Endothelial cell of hepatic sinusoid (primary cell): ENCODE measurements around the gene MRI1.
"Not testable (repeated sequence)": the region's sequence is repeated elsewhere in the genome, so short reads cannot be mapped to it uniquely, and the experiment has no call there.

Experiments used
- in situ Hi-C: cut with HindIII; loops from 2 replicates; pipeline ENCODE4 v1.10.0; 2017; ENCODE audit warnings: low sequenced_read_pairs

The MRI1 gene

GRCh38 chr19:13788991-13789390 is 24.7 kb downstream of the MRI1 start:
- in situ Hi-C loops, result no loop called here

DNA sequence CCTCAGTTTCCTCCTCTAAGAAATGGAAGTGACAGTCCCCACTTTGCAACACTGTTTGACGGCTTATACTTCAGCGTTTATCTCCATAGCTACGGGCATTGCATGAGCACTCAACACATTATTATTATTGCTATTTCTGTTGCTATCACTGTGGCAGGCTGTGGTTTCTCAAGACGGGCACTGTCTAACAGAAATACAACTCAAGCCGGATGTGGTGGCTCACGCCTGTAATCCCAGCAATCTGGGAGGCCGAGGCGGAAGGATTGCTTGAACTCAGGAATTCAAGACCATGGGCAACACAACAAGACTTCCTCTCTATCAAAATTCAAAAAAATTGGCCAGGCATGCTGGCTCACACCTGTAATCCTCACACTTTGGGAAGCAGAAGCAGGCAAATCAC is 26.0 kb downstream of the MRI1 start:
- in situ Hi-C loops, result no loop called here

DNA sequence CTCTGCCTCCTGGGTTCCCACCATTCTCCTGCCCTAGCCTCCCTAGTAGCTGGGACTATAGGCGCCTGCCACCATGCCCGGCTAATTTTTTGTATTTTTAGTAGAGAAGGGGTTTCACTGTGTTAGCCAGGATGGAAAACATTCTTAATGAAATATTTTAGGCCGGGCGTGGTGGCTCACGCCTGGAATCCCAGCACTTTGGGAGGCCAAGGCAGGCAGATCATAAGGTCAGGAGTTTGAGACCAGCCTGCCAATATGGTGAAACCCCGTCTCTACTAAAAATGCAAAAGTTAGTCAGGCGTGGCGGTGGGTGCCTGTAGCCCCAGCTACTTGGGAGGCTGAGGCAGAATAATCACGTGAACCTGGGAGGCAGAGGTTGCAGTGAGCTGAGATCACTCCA is 29.0 kb downstream of the MRI1 start:
- in situ Hi-C loops, result not testable (repeated sequence)

GRCh38 chr19:13794398-13794756 is 30.1 kb downstream of the MRI1 start:
- in situ Hi-C loops, result no loop called here

- in situ Hi-C loops, result loop anchor here (5.0 kb wide), 1 partner anchor 37 kb away; no protein-coding TSS in a partner anchor
These were observed 30.7 kb downstream of the MRI1 start, which contains the start of gene ZSWIM4 for GRCh38 chr19:13794757-13795589. Gene ZSWIM4 (plus strand): TSS chr19:13795443. CDS start chr19:13795649, 206 bp downstream.

DNA sequence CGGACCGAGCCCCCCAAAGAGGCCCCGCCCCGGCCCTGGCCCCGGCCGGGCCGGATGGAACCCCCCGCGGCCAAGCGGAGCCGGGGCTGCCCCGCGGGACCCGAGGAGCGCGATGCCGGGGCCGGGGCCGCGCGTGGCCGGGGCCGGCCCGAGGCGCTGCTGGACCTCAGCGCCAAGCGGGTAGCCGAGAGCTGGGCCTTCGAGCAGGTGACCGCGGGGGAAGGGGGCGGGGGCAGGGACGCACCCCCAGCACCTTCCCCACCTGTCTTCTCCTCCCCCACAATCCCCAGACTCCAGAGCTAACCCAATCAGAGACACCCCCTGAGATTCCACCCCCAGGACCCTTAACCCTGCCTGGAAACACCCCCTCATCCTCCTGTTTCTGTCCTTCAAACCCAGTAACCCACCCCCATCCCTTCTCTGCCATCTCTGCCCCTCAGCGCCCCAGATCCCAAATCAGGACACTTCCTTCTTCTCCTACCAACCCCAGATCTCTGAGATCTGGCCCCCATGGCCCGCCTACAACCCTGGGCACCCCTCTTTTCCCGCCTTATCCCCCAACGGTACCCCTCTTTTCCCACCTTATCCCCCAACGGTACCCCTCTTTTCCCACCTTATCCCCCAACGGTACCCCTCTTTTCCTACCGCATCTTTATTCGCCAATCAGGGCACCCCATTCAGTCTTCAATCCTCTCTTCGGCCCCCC is 31.4 kb downstream of the MRI1 start:
- in situ Hi-C loops, result loop anchor here (5.0 kb wide), 1 partner anchor 37 kb away; no protein-coding TSS in a partner anchor

- in situ Hi-C loops, result loop anchor here (5.0 kb wide), 1 partner anchor 36 kb away; no protein-coding TSS in a partner anchor
These were observed 32.2 kb downstream of the MRI1 start for GRCh38 chr19:13796301-13797057.

DNA sequence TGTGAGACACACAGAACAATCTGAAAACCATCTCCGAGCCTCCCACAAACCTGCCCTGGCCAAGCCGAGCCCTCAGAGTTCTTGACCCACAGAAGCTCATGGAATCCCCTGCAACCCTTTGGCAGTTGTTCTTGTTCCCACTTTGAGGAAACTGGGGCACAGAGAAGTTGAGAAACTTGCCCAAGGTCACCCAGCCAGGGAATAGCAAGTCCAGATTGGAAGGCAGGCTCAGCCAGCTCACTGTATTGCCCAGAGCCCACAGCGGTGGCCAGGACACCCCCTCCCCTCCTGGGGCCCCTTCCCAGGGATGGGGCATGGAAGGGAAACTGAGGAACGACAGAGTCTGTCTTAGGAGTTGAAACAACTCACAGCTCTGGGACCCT is 32.7 kb downstream of the MRI1 start:
- in situ Hi-C loops, result loop anchor here (5.0 kb wide), 1 partner anchor 35 kb away; no protein-coding TSS in a partner anchor

DNA sequence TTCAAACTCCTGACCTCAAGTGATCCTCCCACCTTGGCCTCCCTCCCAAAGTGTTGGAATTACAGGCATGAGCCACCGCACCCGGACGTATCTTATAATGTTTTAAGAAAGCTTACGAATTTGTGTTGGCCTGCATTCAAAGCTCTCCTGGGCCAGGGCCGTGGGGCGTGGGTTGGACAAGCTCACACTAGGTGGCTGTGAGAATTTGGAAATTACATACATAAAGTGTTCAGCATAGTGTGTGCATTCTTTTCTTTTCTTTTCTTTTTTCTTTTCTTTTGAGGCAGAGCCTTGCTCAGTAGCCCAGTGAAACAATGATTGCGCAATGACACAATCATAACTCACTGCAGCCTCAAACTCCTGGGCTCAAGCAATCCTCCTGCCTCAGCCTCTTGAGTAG is 33.5 kb downstream of the MRI1 start:
- in situ Hi-C loops, result loop anchor here (5.0 kb wide), 1 partner anchor 34 kb away; no protein-coding TSS in a partner anchor

DNA sequence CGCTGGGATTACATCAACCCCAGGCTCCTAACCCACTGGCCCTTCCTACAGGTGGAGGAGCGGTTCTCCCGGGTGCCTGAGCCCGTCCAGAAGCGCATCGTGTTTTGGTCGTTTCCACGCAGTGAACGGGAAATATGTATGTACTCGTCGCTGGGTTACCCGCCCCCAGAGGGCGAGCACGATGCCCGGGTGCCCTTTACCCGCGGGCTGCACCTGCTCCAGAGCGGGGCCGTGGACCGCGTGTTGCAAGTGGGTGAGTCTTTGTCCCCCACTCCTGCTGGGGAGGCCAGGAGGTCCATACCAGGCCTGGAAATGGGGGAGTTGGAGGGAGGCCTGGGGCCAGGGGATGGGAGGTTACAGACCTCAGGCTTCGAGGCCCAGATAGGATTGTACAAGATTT is 35.3 kb downstream of the MRI1 start:
- in situ Hi-C loops, result loop anchor here (5.0 kb wide), 1 partner anchor 33 kb away; no protein-coding TSS in a partner anchor

DNA sequence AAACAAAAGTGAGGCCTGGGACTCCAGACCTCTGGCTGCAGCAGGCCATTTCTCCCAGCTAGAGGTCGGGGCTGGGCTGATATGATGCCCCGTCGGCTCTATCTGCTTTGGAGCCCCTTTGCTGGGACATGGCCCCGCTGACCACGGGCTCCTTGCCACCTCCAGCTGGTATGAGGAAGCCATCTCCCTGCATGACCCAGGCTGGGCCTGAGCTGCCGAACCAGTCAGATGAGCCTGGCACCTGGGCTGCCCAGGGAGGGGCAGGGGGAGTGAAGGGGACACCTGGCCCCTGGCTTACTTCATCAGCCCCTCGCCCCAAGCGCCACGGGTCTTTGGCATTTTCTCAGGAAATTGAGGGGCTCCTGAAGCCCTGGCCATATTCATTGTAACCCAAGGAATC is 38.7 kb downstream of the MRI1 start:
- in situ Hi-C loops, result no loop called here

DNA sequence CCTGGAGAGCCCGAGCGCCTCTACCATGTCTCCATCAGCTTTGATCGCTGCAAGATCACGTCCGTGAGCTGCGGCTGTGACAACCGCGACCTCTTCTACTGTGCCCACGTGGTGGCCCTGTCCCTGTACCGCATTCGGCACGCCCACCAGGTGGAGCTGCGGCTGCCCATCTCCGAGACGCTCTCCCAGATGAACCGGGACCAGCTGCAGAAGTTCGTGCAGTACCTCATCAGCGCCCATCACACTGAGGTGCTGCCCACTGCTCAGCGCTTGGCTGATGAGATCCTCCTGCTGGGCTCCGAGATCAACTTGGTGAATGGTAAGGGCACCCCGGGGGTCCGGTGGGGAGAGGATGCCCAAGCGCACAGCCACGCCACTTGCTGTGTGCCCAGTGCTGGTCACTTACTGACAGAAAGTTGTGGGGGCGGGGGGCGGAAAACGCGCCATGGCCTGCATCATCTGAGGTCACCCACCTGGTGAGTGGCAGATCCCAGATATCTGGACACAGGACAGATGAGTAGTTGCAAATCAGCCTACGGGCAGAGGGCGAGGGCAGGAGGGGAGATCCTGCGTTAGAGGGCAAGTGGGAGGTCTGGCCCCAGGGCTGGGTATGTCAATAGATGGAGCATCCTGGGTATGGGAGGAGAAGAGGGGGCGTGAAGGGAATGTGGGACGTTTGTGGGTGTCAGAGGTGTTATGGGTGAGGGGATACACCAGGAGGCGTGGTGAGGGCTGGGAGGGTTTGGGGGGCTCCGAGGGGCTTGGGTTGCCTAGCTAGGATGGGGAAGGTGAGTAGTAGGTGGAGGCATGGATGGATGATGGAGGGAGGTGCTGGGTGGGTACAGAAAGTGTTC is 40.7 kb downstream of the MRI1 start:
- in situ Hi-C loops, result no loop called here

DNA sequence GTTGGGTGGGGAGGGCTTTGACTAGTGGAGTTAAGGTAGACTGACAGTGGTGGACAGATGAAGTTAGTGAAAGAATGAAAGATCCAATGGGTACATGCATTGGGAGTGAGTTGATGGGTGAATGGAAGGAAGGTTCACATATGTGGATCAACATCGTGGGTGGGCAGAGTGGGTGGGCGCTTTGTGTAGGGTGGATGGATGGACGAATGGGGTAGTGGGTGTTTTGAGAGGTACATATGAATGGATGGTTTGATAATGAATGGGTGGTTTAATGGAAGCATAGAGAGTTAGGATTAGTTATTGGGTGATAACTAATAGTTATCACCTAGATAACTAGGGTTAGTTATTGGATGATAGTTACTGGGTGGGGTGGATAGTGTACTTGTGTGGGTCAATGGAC is 42.4 kb downstream of the MRI1 start:
- in situ Hi-C loops, result no loop called here

DNA sequence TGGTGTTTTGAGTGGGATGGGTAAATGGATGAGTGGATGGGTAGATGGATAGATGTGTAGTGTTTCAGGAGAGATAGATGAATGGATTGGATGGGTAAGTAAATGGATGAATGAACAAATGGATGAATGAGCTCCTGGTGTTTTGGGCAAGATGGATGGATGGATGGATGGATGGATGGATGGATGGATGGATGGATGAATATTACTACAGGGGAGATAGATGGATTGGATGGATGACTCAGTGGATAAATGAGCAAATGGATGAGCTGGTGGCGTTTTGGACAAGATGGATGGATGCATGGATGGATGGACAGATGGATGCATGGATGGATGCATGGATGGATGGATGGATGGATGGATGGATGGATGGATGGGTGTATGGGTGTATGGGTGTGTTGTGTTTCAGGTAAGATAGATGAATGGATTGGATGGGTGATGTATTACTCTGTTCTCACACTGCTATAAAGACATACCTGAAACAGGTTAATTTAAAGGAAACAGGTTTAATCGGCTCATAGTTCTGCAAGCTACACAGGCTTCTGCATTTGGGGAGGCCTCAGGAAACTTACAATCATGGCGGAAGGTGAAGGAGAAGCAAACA is 43.2 kb downstream of the MRI1 start:
- in situ Hi-C loops, result no loop called here

DNA sequence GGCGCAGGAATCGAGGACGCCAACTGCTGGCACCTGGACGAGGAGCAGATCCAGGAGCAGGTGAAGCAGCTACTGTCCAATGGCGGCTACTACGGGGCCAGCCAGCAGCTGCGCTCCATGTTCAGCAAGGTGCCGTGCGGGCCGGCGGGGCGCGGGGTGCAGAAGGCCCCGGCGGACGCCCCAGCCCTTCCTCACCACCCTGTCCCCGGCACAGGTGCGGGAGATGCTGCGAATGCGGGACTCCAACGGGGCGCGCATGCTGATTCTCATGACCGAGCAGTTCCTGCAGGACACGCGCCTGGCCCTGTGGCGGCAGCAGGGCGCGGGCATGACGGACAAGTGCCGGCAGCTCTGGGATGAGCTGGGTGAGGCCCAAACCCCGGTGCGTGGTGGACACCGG is 44.5 kb downstream of the MRI1 start:
- in situ Hi-C loops, result no loop called here

DNA sequence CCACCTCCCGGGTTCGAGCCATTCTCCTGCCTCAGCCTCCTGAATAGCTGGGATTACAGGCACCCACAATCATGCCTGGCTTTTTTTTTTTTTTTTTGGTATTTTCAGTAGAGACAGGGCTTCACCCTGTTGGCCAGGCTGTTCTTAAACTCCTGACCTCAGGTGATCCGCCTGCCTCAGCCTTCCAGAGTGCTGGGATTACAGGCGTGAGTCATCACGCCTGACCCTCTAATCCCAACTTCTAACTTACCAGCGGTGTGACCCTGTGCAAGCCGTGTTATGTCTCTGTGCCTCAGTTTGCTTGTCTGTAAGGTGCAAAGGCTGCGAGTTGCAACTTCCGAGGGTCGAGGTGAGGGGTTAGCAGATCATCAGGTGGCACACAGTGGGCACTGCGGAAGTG is 48.2 kb downstream of the MRI1 start:
- in situ Hi-C loops, result no loop called here

- in situ Hi-C loops, result no loop called here
These were observed 48.8 kb downstream of the MRI1 start for GRCh38 chr19:13813147-13813546.

GRCh38 chr19:13814550-13814949 is 50.2 kb downstream of the MRI1 start:
- in situ Hi-C loops, result no loop called here

GRCh38 chr19:13817018-13817614 is 52.8 kb downstream of the MRI1 start:
- in situ Hi-C loops, result no loop called here
